Measurements from ENCODE around the gene LPGAT1.

DNA sequence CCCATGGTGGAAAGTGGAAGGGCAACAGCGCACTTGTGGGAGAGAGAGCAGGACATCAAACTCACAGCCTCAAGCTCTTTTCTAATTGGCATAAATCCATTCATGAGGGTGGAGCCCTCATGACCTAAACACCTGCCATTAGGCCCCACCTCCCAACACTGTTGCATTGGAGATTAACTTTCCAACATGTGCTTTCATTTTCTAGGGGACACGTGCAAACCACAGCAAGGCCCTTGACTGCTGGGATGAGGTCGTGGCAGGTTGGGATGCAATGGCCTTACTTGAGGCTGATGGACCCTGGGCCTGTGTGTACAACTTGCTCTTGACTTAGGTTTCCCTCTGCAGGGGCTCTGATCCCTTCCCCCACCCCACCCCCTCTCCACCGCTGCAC lies 119.3 kb downstream of the LPGAT1 start:
- TF ChIP-seq, protein P1, sequence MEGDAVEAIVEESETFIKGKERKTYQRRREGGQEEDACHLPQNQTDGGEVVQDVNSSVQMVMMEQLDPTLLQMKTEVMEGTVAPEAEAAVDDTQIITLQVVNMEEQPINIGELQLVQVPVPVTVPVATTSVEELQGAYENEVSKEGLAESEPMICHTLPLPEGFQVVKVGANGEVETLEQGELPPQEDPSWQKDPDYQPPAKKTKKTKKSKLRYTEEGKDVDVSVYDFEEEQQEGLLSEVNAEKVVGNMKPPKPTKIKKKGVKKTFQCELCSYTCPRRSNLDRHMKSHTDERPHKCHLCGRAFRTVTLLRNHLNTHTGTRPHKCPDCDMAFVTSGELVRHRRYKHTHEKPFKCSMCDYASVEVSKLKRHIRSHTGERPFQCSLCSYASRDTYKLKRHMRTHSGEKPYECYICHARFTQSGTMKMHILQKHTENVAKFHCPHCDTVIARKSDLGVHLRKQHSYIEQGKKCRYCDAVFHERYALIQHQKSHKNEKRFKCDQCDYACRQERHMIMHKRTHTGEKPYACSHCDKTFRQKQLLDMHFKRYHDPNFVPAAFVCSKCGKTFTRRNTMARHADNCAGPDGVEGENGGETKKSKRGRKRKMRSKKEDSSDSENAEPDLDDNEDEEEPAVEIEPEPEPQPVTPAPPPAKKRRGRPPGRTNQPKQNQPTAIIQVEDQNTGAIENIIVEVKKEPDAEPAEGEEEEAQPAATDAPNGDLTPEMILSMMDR (IDR thresholded peaks at IDR 0.05): no peak
- no peak for TF ChIP-seq ZFX (IDR thresholded peaks at IDR 0.05; ENCODE audit: borderline replicate concordance)
